Measurements from ENCODE around the gene GIPC1. TPM values are rescaled to one million over a fixed set of nuclear protein-coding genes. Genes with fewer than 3 reads are reported as not detected.

GIPC1 gene
- polyA plus RNA-seq, 1 of the 3 experiments (the other 2 are of a cell fraction): 144 TPM

- no peaks in the 10 kb centered on the region for H3K27me3 ChIP-seq (ENCODE audit: insufficient read depth)
- H3F3A ChIP-seq (replicated peaks; ENCODE audit: insufficient read depth): peaks cover 13% of the 10 kb centered on the region
- ChIA-PET CTCF (interaction anchor here (0.8 to 1.5 kb wide), 2 partner anchors 25 to 41 kb away, joined by 3 to 4 read pairs; no protein-coding TSS in a partner anchor), POLR2A (no interaction called here)
- DNase-seq: no peak
- H3K27ac ChIP-seq (ENCODE audit: low read depth in 2 of 2, low read length in 1 of 2): no peak overlapping the region
- no peak overlapping the region for H3K4me3 ChIP-seq (ENCODE audit: low read depth in 2 of 2, low read length in 1 of 2)
- H3K36me3 ChIP-seq (replicated peaks in 1 of 2; ENCODE audit: control insufficient read depth in 1 of 2, insufficient read depth in 2 of 2, low read length in 1 of 2): no peaks in the 10 kb centered on the region
- peaks cover 5% of the 10 kb centered on the region; the same call in 1 of the 2 replicates for H4K20me1 ChIP-seq (ENCODE audit: insufficient read depth)
- no peaks in the 10 kb centered on the region for H3K9me2 ChIP-seq
- TF ChIP-seq REST (IDR thresholded peaks at IDR 0.05; ENCODE audit: low read depth, low read length) (no peak), CHD2 (IDR thresholded peaks at IDR 0.05; ENCODE audit: low read length, partially characterized antibody) (no peak), FOSL2 (IDR thresholded peaks at IDR 0.05; ENCODE audit: borderline replicate concordance, low read depth) (no peak), EP300 (IDR thresholded peaks at IDR 0.05; ENCODE audit: borderline replicate concordance in 1 of 2, low read depth in 1 of 2, low read length in 1 of 2) (no peak), TCF12 (IDR thresholded peaks at IDR 0.05) (no peak), TAF1 (IDR thresholded peaks at IDR 0.05; ENCODE audit: borderline replicate concordance, low read depth, low read length) (no peak), YY1 (IDR thresholded peaks at IDR 0.05; ENCODE audit: low read depth) (no peak), GABPA (IDR thresholded peaks at IDR 0.05; ENCODE audit: low read depth) (no peak), MAX (IDR thresholded peaks at IDR 0.05; ENCODE audit: low read depth) (no peak), TEAD4 (IDR thresholded peaks at IDR 0.05; ENCODE audit: borderline replicate concordance, insufficient read depth) (no peak)
- TF ChIP-seq, protein P1, sequence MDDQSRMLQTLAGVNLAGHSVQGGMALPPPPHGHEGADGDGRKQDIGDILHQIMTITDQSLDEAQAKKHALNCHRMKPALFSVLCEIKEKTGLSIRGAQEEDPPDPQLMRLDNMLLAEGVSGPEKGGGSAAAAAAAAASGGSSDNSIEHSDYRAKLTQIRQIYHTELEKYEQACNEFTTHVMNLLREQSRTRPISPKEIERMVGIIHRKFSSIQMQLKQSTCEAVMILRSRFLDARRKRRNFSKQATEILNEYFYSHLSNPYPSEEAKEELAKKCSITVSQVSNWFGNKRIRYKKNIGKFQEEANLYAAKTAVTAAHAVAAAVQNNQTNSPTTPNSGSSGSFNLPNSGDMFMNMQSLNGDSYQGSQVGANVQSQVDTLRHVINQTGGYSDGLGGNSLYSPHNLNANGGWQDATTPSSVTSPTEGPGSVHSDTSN (IDR thresholded peaks at IDR 0.05): no peak
- H3K9ac ChIP-seq: no peak overlapping the region
- H3K4me1 ChIP-seq (ENCODE audit: control insufficient read depth in 1 of 2, insufficient read depth in 2 of 2, low read depth in 1 of 2, low read length in 1 of 2): peaks cover 6 to 15% of the 10 kb centered on the region in 2 experiments; a peak in 3 of 4 replicates
- H3K4me2 ChIP-seq: no peak overlapping the region
- H3K79me2 ChIP-seq (ENCODE audit: insufficient read depth): peaks cover 33% of the 10 kb centered on the region
- WGBS (ENCODE audit: low lambda C conversion rate): 73% methylated on average over 3 of the region's 3 CpGs
- no peaks in the 10 kb centered on the region for H3K9me3 ChIP-seq
- no peak overlapping the region for H2AFZ ChIP-seq (ENCODE audit: low read depth)
These were observed 65.2 kb downstream of the GIPC1 start for GRCh38 chr19:14430712-14431111.

DNA sequence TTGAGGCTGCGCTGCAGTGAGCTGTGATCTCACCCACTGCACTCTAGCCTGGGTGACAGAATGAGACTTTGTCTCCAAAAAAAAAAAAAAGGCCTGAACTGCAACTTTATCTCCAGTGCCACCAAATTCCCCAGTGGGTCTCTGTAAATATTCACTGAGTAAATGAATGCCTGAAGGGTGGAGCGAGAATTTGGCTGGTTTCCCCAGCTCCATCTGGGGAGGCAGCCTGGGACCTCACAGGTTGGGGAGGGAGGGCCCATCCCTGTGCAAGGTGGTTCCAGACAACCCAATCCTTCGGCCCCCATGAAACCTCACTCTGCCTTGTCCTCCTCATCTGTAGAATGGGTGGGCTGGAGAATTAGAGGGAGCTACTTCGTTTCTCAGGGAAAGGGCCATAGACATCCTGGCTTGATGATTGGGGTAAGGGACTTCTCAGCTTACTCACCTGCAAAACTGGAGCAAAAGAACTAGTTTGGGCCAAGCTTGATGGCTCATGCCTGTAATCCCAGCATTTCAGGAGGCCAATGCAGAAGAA lies 67.0 kb downstream of the GIPC1 start:
- H3K36me3 ChIP-seq (replicated peaks in 1 of 2; ENCODE audit: control insufficient read depth in 1 of 2, insufficient read depth in 2 of 2, low read length in 1 of 2): no peaks in the 10 kb centered on the region
- no peak overlapping the region for H3K4me3 ChIP-seq (ENCODE audit: low read depth in 2 of 2, low read length in 1 of 2)
- TF ChIP-seq, protein P2, sequence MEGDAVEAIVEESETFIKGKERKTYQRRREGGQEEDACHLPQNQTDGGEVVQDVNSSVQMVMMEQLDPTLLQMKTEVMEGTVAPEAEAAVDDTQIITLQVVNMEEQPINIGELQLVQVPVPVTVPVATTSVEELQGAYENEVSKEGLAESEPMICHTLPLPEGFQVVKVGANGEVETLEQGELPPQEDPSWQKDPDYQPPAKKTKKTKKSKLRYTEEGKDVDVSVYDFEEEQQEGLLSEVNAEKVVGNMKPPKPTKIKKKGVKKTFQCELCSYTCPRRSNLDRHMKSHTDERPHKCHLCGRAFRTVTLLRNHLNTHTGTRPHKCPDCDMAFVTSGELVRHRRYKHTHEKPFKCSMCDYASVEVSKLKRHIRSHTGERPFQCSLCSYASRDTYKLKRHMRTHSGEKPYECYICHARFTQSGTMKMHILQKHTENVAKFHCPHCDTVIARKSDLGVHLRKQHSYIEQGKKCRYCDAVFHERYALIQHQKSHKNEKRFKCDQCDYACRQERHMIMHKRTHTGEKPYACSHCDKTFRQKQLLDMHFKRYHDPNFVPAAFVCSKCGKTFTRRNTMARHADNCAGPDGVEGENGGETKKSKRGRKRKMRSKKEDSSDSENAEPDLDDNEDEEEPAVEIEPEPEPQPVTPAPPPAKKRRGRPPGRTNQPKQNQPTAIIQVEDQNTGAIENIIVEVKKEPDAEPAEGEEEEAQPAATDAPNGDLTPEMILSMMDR (IDR thresholded peaks at IDR 0.05): no peak
- TF ChIP-seq RXRA (IDR thresholded peaks at IDR 0.05; ENCODE audit: borderline replicate concordance, low read depth) (no peak), IRF3 (IDR thresholded peaks at IDR 0.05; ENCODE audit: low read depth, low read length) (no peak), CHD2 (IDR thresholded peaks at IDR 0.05; ENCODE audit: low read length, partially characterized antibody) (no peak), JUND (IDR thresholded peaks at IDR 0.05) (no peak)
- TF ChIP-seq, protein P3, sequence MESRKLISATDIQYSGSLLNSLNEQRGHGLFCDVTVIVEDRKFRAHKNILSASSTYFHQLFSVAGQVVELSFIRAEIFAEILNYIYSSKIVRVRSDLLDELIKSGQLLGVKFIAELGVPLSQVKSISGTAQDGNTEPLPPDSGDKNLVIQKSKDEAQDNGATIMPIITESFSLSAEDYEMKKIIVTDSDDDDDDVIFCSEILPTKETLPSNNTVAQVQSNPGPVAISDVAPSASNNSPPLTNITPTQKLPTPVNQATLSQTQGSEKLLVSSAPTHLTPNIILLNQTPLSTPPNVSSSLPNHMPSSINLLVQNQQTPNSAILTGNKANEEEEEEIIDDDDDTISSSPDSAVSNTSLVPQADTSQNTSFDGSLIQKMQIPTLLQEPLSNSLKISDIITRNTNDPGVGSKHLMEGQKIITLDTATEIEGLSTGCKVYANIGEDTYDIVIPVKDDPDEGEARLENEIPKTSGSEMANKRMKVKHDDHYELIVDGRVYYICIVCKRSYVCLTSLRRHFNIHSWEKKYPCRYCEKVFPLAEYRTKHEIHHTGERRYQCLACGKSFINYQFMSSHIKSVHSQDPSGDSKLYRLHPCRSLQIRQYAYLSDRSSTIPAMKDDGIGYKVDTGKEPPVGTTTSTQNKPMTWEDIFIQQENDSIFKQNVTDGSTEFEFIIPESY (IDR thresholded peaks at IDR 0.05; ENCODE audit: borderline replicate concordance, low read depth): no peak
- H3K4me1 ChIP-seq (ENCODE audit: control insufficient read depth in 1 of 2, insufficient read depth in 2 of 2, low read depth in 1 of 2, low read length in 1 of 2): peaks cover 0 to under 1% of the 10 kb centered on the region in 2 experiments; a peak in 1 of 4 replicates
- H3K9me2 ChIP-seq: no peaks in the 10 kb centered on the region
- H2AFZ ChIP-seq (ENCODE audit: low read depth): no peak overlapping the region
- no peak for DNase-seq
- no peak overlapping the region for H3K9ac ChIP-seq
- no peaks in the 10 kb centered on the region for H4K20me1 ChIP-seq (ENCODE audit: insufficient read depth)
- WGBS (ENCODE audit: low lambda C conversion rate): 71% methylated on average over 4 of the region's 4 CpGs
- H3K9me3 ChIP-seq: no peaks in the 10 kb centered on the region
- POLR2A ChIA-PET: no interaction called here
- H3K79me2 ChIP-seq (ENCODE audit: insufficient read depth): peaks cover 16% of the 10 kb centered on the region
- CTCF ChIA-PET: interaction anchor here (0.9 to 1.7 kb wide), 3 partner anchors 9 to 281 kb away, joined by 3 to 6 read pairs (median 3); partner anchors contain the start of gene DDX39A
- H3K4me2 ChIP-seq: no peak overlapping the region
- H3K27ac ChIP-seq (ENCODE audit: low read depth in 2 of 2, low read length in 1 of 2): no peak overlapping the region
- H3K27me3 ChIP-seq (ENCODE audit: insufficient read depth): no peaks in the 10 kb centered on the region
- H3F3A ChIP-seq (replicated peaks; ENCODE audit: insufficient read depth): peaks cover 1% of the 10 kb centered on the region
